Caco-2 (cell line): ENCODE results near the gene TGM5. TPM values are rescaled to one million over a fixed set of nuclear protein-coding genes. Genes with fewer than 3 reads are reported as not detected.

Experiments used
- BruUV-seq: library from RNA; stranded (reverse); fragments of 400-500 nt; replicated peaks from 2 replicates; lab custom pipeline; 2021; lab: Mats Ljungman, UMichigan
- CTCF ChIA-PET: fragments of 300-600 bp; sonication (Branson Sonifier 250); formaldehyde crosslinking; loops from one replicate; lab custom pipeline; 2022; ENCODE audit warnings: antibody characterized with exemption; lab: Charles Lee
- POLR2A ChIA-PET: fragments of 300-600 bp; sonication (Branson Sonifier 250); formaldehyde crosslinking; loops from one replicate; lab custom pipeline; 2022; ENCODE audit warnings: antibody characterized with exemption; lab: Charles Lee
- DNase-seq, 2 experiments: peaks; one replicate each; pipeline versions ENCODE4 v3.0.0 to v3.0.0-alpha.2; 2020 to 2022
- H3K27me3 ChIP-seq: replicated peaks from 2 replicates; pipeline ENCODE4 v1.6.0; 2011; ENCODE audit warnings: low read length; ENCODE audit not compliant: control insufficient read depth, insufficient read depth
- H3K36me3 ChIP-seq: 2 replicates; pipeline ENCODE4 v1.5.1; 2011; ENCODE audit warnings: low read length; ENCODE audit not compliant: control insufficient read depth, insufficient read depth
- H3K4me1 ChIP-seq: fragments of 250-450 bp; sonication (Bioruptor Pico); 2 replicates; pipeline ENCODE4 v1.5.1; 2020; ENCODE audit warnings: mild to moderate bottlenecking
- H3K4me3 ChIP-seq: 2 replicates; pipeline ENCODE4 v1.5.1; 2011; ENCODE audit warnings: low read depth, mild to moderate bottlenecking, control low read depth, low read length
- H3K9me3 ChIP-seq: fragments of 250-450 bp; sonication (Bioruptor Pico); 2 replicates; pipeline ENCODE4 v1.5.1; 2020; ENCODE audit warnings: mild to moderate bottlenecking, moderate library complexity
- H3K27ac Mint-ChIP-seq: one replicate; pipeline ENCODE4 v1.8.0; 2022; ENCODE audit warnings: mixed read lengths; ENCODE audit not compliant: unreplicated experiment
- H3K27me3 Mint-ChIP-seq: one replicate; pipeline ENCODE4 v1.8.0; 2022; ENCODE audit warnings: mixed read lengths; ENCODE audit not compliant: insufficient read depth, unreplicated experiment
- H3K36me3 Mint-ChIP-seq: one replicate; pipeline ENCODE4 v1.8.0; 2022; ENCODE audit warnings: mild to moderate bottlenecking, mixed read lengths; ENCODE audit not compliant: insufficient read depth, unreplicated experiment
- H3K4me1 Mint-ChIP-seq: one replicate; pipeline ENCODE4 v1.8.0; 2022; ENCODE audit warnings: low read depth, mixed read lengths; ENCODE audit not compliant: unreplicated experiment
- H3K4me3 Mint-ChIP-seq: one replicate; pipeline ENCODE4 v1.8.0; 2022; ENCODE audit warnings: mild to moderate bottlenecking, moderate library complexity, mixed read lengths; ENCODE audit not compliant: unreplicated experiment
- H3K9me3 Mint-ChIP-seq: one replicate; pipeline ENCODE4 v1.8.0; 2022; ENCODE audit warnings: mixed read lengths; ENCODE audit not compliant: unreplicated experiment
- intact Hi-C: fragments of 100-400 bp; cut with micrococcal nuclease; formaldehyde crosslinking; loops from one replicate; pipeline ENCODE4 v1.10.0; 2022; ENCODE audit not compliant: unreplicated experiment
- total RNA-seq: library from RNA; stranded (reverse); gene quantifications from 2 replicates; pipeline ENCODE4 v1.2.3, GENCODE V29; 2022
- TF ChIP-seq, protein P1 (sequence below), 2 experiments: fragments of 200-600 bp in 1 of 2; IDR thresholded peaks; 1 replicate in 1 of 2; 2 replicates in 1 of 2; pipeline versions ENCODE4 v1.5.1 to v1.8.0; 2011 to 2022; ENCODE audit warnings: antibody characterized with exemption in 1 of 2, control low read depth in 1 of 2, inconsistent platforms in 1 of 2, low read depth in 1 of 2, low read length in 1 of 2, mild to moderate bottlenecking in 1 of 2, moderate library complexity in 1 of 2; ENCODE audit not compliant: insufficient read depth in 1 of 2, severe bottlenecking in 1 of 2, unreplicated experiment in 1 of 2

Gene TGM5
- total RNA-seq, 1 experiment from 2014 or later: not detected

DNA sequence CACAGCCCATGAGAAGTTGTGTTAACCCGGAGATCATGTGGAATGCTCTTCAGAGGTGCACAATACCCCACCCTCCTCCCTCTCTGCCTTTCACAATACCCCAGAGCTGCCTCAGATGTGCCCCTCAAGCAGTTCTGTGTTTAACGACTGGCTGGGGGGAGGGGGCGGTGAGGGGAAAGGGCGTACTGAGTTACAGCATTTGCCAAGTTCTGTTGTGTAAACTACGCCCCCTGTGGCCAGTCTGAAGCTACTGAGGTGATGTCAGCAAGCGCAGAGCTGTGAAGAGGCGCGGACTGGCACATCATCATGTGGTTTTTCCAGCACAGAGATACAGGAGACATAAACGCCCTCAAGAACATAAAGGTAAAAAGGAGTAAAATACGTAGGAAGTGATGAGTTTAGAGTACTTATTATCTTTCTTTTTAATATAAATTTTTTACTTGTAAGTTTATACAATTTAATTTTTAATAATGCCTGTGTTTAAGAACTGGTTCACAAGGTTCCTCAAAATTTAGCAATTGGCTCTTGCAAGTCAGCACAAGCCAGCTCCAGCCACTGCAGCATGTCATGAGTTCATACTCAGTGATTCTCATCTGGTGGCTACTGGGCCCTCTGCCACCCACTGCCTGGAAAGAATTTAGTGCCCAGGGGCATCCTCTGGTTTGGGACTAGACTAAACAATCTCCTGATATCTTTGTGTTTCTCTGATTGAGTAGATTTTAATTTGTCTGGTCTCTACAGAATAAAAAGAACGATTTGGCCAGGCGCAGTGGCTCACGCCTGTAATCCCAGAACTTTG is 47.6 kb downstream of the TGM5 start:
- H3K9me3 Mint-ChIP-seq: peaks cover 8% of the 10 kb centered on the region
- CTCF ChIA-PET: interaction anchor here (1.2 kb wide), 1 partner anchor 66 kb away, joined by 4 read pairs; no protein-coding TSS in a partner anchor
- POLR2A ChIA-PET: no interaction called here

DNA sequence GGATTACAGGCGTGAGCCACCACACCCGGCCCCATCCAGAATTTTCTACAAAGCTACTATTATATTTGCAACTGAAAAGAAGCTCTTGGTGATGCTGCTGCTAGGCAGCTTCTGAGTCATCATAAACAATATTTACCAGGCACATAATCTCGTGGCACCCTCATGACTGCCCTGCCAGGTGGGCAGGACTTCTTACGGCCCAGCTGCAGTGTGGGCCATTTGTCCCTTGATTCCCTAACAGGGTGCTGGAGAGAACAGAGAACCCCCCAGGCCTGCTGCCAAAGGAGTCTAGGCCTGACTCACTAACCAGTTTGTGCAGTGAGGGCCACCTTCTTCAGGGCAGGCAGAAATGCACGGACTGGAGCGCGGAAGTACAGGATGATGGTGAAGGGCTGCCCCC is 50.8 kb downstream of the TGM5 start:
- intact Hi-C loops: no loop called here
- no peak overlapping the region for H3K27ac Mint-ChIP-seq
- POLR2A ChIA-PET: no interaction called here
- H3K36me3 Mint-ChIP-seq: no peaks in the 10 kb centered on the region
- TF ChIP-seq, protein P1, sequence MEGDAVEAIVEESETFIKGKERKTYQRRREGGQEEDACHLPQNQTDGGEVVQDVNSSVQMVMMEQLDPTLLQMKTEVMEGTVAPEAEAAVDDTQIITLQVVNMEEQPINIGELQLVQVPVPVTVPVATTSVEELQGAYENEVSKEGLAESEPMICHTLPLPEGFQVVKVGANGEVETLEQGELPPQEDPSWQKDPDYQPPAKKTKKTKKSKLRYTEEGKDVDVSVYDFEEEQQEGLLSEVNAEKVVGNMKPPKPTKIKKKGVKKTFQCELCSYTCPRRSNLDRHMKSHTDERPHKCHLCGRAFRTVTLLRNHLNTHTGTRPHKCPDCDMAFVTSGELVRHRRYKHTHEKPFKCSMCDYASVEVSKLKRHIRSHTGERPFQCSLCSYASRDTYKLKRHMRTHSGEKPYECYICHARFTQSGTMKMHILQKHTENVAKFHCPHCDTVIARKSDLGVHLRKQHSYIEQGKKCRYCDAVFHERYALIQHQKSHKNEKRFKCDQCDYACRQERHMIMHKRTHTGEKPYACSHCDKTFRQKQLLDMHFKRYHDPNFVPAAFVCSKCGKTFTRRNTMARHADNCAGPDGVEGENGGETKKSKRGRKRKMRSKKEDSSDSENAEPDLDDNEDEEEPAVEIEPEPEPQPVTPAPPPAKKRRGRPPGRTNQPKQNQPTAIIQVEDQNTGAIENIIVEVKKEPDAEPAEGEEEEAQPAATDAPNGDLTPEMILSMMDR (IDR thresholded peaks at IDR 0.05; ENCODE audit: insufficient read depth in 1 of 2, low read depth in 1 of 2, low read length in 1 of 2, severe bottlenecking in 1 of 2, unreplicated experiment in 1 of 2): no peak
- H3K4me3 ChIP-seq: no peak overlapping the region
- CTCF ChIA-PET: interaction anchor here (0.6 kb wide), 1 partner anchor 9 kb away, joined by 3 read pairs; no protein-coding TSS in a partner anchor
- H3K27me3 ChIP-seq: no peaks in the 10 kb centered on the region
- H3K9me3 ChIP-seq: no peaks in the 10 kb centered on the region
- peaks cover 7% of the 10 kb centered on the region for H3K4me1 Mint-ChIP-seq
- no TSS peak for BruUV-seq
- no peak overlapping the region for H3K4me3 Mint-ChIP-seq
- H3K9me3 Mint-ChIP-seq: peaks cover 8% of the 10 kb centered on the region
- H3K4me1 ChIP-seq: no peaks in the 10 kb centered on the region
- peak in 1 of 2 experiments; percentile 17 for DNase-seq
- H3K27me3 Mint-ChIP-seq: peaks cover 5% of the 10 kb centered on the region
- no peaks in the 10 kb centered on the region for H3K36me3 ChIP-seq

More for the DNA sequence above, 47.6 kb downstream of the TGM5 start:
- Mint-ChIP-seq H3K27me3 (peaks cover 5% of the 10 kb centered on the region), H3K36me3 (no peaks in the 10 kb centered on the region), H3K4me3 (no peak overlapping the region), H3K4me1 (peaks cover 3% of the 10 kb centered on the region), H3K27ac (no peak overlapping the region)
- TF ChIP-seq, protein P1 (IDR thresholded peaks at IDR 0.05; ENCODE audit: insufficient read depth in 1 of 2, low read depth in 1 of 2, low read length in 1 of 2, severe bottlenecking in 1 of 2, unreplicated experiment in 1 of 2): no peak
- no peaks in the 10 kb centered on the region for H3K27me3 ChIP-seq
- H3K4me3 ChIP-seq: no peak overlapping the region
- peak; percentile 17 to 29 for DNase-seq
- BruUV-seq: no TSS peak
- H3K4me1 ChIP-seq: no peaks in the 10 kb centered on the region
- H3K36me3 ChIP-seq: no peaks in the 10 kb centered on the region
- intact Hi-C loops: no loop called here
- H3K9me3 ChIP-seq: no peaks in the 10 kb centered on the region

DNA sequence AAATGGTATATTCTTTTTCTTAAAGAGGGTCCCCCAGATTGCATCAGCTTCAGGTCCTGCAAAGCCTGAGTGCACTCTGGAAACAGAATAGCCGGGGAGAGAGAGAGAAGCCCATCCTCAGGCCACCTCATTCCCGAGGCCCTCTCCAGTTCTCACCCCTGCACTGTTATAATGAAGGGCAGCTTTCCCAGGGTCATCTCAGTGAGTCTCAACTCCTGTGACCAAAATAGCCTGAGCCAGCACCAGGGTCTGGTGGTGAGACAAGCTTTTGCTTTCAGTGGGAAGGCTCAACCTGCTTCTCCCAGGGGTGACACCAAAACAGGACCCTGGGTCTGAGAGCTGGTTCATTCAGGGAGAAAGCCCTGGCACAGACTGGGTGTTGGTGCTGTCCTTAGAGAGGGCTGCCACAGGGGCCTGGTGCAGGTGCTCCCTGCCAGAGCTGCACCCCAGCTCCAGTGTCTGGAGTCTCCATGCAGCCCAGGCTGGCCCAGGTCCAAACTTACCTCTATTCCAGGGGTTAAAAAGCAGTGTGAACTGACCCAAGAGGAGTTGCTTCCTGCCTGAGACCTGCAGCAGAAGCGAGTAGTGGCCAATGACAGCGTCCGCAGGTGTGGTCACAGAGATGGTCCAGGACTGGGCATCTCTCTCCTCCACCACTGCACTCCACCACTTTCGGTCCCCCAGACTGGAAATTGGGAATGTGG is 52.0 kb downstream of the TGM5 start:
- no TSS peak for BruUV-seq
- H3K36me3 ChIP-seq: no peaks in the 10 kb centered on the region
- H3K4me1 ChIP-seq: no peaks in the 10 kb centered on the region
- no peak overlapping the region for H3K4me3 Mint-ChIP-seq
- no peaks in the 10 kb centered on the region for H3K36me3 Mint-ChIP-seq
- intact Hi-C loops: no loop called here
- H3K27me3 Mint-ChIP-seq: peaks cover 2% of the 10 kb centered on the region
- H3K27me3 ChIP-seq: no peaks in the 10 kb centered on the region
- no peak overlapping the region for H3K27ac Mint-ChIP-seq
- H3K9me3 Mint-ChIP-seq: peaks cover 8% of the 10 kb centered on the region
- DNase-seq: peak in 1 of 2 experiments; percentile 12
- POLR2A ChIA-PET: no interaction called here
- no peak overlapping the region for H3K4me3 ChIP-seq
- TF ChIP-seq, protein P1 (IDR thresholded peaks at IDR 0.05; ENCODE audit: insufficient read depth in 1 of 2, low read depth in 1 of 2, low read length in 1 of 2, severe bottlenecking in 1 of 2, unreplicated experiment in 1 of 2): no peak
- CTCF ChIA-PET: interaction anchor here (0.8 to 1.1 kb wide), 2 partner anchors 11 kb away, joined by 3 to 5 read pairs; no protein-coding TSS in a partner anchor
- H3K4me1 Mint-ChIP-seq: peaks cover 7% of the 10 kb centered on the region
- H3K9me3 ChIP-seq: no peaks in the 10 kb centered on the region
